ENCODE results near the gene TINCR. TPM values are rescaled to one million over a fixed set of nuclear protein-coding genes. Genes with fewer than 3 reads are reported as not detected.

The TINCR gene
- polyA plus RNA-seq, 2 of the 4 experiments (the other 2 are of a cell fraction), result 1.2 to 1.8 TPM

DNA sequence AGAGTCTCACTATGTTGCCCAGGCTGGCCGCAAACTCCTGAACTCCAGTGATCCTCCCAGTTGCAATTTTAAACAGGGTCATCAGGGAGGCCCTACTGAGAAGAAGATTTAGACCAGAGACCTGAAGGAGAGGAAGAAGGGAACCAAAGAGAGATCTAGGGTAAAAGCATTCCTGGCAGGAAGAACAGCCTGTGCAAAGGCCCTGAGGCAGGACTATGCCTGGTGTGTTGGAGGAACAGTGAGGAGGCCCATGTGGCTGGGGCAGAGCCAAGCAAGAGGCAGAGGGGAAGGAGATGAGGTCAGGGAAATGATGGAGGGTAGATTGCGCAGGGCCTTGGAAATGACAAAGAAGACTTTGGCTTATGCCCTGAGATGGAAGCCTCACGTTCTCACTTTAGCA lies 34.5 kb downstream of the TINCR start:
- H3K9me3 ChIP-seq, result peaks cover 17% of the 10 kb centered on the region
- H3K4me3 ChIP-seq, result no peak overlapping the region
- DNase-seq (ENCODE audit: low read depth in 1 of 2, low spot score in 1 of 2) (no peak), FAIRE-seq (no peak), ATAC-seq (no peak)
- no peak overlapping the region for H3K27ac ChIP-seq
- ChIA-PET CTCF (no interaction called here), POLR2A (no interaction called here)
- H3K4me2 ChIP-seq, result no peak overlapping the region
- 76% methylated on average over 3 of the region's 3 CpGs for WGBS (ENCODE audit: missing lambda C conversion rate)
- TF ChIP-seq HOXB13 (CRISPR knock-in tag; IDR thresholded peaks at IDR 0.05; ENCODE audit: low read depth), result no peak
- TF ChIP-seq, protein P1, sequence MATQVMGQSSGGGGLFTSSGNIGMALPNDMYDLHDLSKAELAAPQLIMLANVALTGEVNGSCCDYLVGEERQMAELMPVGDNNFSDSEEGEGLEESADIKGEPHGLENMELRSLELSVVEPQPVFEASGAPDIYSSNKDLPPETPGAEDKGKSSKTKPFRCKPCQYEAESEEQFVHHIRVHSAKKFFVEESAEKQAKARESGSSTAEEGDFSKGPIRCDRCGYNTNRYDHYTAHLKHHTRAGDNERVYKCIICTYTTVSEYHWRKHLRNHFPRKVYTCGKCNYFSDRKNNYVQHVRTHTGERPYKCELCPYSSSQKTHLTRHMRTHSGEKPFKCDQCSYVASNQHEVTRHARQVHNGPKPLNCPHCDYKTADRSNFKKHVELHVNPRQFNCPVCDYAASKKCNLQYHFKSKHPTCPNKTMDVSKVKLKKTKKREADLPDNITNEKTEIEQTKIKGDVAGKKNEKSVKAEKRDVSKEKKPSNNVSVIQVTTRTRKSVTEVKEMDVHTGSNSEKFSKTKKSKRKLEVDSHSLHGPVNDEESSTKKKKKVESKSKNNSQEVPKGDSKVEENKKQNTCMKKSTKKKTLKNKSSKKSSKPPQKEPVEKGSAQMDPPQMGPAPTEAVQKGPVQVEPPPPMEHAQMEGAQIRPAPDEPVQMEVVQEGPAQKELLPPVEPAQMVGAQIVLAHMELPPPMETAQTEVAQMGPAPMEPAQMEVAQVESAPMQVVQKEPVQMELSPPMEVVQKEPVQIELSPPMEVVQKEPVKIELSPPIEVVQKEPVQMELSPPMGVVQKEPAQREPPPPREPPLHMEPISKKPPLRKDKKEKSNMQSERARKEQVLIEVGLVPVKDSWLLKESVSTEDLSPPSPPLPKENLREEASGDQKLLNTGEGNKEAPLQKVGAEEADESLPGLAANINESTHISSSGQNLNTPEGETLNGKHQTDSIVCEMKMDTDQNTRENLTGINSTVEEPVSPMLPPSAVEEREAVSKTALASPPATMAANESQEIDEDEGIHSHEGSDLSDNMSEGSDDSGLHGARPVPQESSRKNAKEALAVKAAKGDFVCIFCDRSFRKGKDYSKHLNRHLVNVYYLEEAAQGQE (IDR thresholded peaks at IDR 0.05), result no peak
- TF ChIP-seq SMC3 (IDR thresholded peaks at IDR 0.05), result no peak
- TF ChIP-seq, protein P2, sequence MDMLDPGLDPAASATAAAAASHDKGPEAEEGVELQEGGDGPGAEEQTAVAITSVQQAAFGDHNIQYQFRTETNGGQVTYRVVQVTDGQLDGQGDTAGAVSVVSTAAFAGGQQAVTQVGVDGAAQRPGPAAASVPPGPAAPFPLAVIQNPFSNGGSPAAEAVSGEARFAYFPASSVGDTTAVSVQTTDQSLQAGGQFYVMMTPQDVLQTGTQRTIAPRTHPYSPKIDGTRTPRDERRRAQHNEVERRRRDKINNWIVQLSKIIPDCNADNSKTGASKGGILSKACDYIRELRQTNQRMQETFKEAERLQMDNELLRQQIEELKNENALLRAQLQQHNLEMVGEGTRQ (IDR thresholded peaks at IDR 0.05), result no peak
- TF ChIP-seq HOXA7 (CRISPR knock-in tag; IDR thresholded peaks at IDR 0.05), result no peak
- no peak for TF ChIP-seq RFX5 (IDR thresholded peaks at IDR 0.05)
- no peak for TF ChIP-seq SREBF2 (IDR thresholded peaks at IDR 0.05)
- no peak for TF ChIP-seq RCOR1 (IDR thresholded peaks at IDR 0.05; ENCODE audit: low read depth, low read length)
- no peak for TF ChIP-seq NFE2L2 (conservative IDR thresholded peaks at IDR 0.05; ENCODE audit: low read length)
- no peak for TF ChIP-seq CHD2 (IDR thresholded peaks at IDR 0.05; ENCODE audit: low read length, partially characterized antibody)
- no peak for TF ChIP-seq KDM5A (IDR thresholded peaks at IDR 0.05)
- no peak for TF ChIP-seq ZFP36 (IDR thresholded peaks at IDR 0.05; ENCODE audit: borderline replicate concordance, partially characterized antibody)
- TF ChIP-seq RARB (CRISPR knock-in tag; IDR thresholded peaks at IDR 0.05), result no peak
- H3K4me1 ChIP-seq, result peaks cover 6% of the 10 kb centered on the region; the same call in 1 of the 3 replicates

DNA sequence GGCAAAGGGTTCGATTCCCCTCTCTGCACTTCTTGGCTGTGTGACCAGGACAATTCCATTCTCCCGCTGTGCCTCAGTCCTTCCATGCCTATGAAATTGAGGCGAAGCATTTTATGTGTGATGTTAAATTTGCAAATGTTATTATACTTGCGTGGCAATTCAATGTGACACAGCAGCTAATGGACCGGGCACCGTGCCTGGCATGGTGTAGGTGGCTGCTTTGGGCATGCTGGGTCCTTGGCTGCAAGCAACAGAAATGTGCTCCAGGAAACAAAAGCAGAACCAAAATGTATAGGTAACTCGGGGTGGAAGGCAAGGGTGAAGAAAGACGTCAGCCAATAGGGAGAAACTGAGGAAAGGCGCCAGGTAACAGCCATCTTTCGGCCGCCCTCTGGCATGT lies 37.1 kb downstream of the TINCR start:
- ChIA-PET CTCF (no interaction called here), POLR2A (no interaction called here)
- TF ChIP-seq NPAS2 (CRISPR knock-in tag; IDR thresholded peaks at IDR 0.05; ENCODE audit: borderline replicate concordance) (no peak), NFE2L2 (conservative IDR thresholded peaks at IDR 0.05; ENCODE audit: low read length) (no peak), TP53 (CRISPR knock-in tag; IDR thresholded peaks at IDR 0.05) (no peak)
- Histone ChIP-seq H3K27ac (no peak overlapping the region), H3K4me3 (no peak overlapping the region), H3K4me1 (no peaks in the 10 kb centered on the region), H3K4me2 (no peak overlapping the region), H3K9me3 (peaks cover 17% of the 10 kb centered on the region)
- ATAC-seq, result no peak
- FAIRE-seq, result no peak
- 59% methylated on average over 11 of the region's 11 CpGs for WGBS (ENCODE audit: missing lambda C conversion rate)
- DNase-seq (ENCODE audit: low read depth in 1 of 2, low spot score in 1 of 2), result no peak

DNA sequence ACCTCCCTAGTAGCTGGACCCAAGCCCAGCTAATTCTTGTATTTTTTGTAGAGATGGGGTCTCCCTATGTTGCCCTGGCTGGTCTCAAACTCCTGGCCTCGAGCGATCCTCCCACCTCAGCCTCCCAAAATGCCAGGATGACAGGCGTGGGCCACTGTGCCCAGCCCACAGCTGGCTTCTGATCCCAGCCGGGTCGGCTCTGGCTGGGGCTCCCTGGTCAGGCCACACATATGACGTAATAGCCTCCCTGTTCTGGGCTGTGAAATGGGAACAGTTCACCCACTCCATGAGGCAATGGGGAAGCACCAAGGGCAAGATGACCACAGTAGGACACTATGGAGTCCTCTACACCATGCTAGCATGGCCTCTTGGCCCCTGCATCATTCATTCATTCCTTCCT lies 41.1 kb downstream of the TINCR start:
- WGBS (ENCODE audit: missing lambda C conversion rate), result 15% methylated on average over 6 of the region's 6 CpGs
- Histone ChIP-seq H3K9me3 (no peaks in the 10 kb centered on the region), H3K27ac (no peak overlapping the region), H3K4me1 (no peaks in the 10 kb centered on the region), H3K4me3 (no peak overlapping the region), H3K4me2 (no peak overlapping the region)
- no peak for TF ChIP-seq ZSCAN20 (CRISPR knock-in tag; IDR thresholded peaks at IDR 0.05)
- no peak for TF ChIP-seq HOXB5 (CRISPR knock-in tag; IDR thresholded peaks at IDR 0.05)
- no peak for TF ChIP-seq HDAC2 (IDR thresholded peaks at IDR 0.05)
- TF ChIP-seq, protein P3, sequence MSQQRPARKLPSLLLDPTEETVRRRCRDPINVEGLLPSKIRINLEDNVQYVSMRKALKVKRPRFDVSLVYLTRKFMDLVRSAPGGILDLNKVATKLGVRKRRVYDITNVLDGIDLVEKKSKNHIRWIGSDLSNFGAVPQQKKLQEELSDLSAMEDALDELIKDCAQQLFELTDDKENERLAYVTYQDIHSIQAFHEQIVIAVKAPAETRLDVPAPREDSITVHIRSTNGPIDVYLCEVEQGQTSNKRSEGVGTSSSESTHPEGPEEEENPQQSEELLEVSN (IDR thresholded peaks at IDR 0.05; ENCODE audit: borderline replicate concordance, low read depth), result no peak
- no peak for TF ChIP-seq NFE2L2 (conservative IDR thresholded peaks at IDR 0.05; ENCODE audit: low read length)
- no peak for TF ChIP-seq EP300 (IDR thresholded peaks at IDR 0.05)
- TF ChIP-seq, protein P4, sequence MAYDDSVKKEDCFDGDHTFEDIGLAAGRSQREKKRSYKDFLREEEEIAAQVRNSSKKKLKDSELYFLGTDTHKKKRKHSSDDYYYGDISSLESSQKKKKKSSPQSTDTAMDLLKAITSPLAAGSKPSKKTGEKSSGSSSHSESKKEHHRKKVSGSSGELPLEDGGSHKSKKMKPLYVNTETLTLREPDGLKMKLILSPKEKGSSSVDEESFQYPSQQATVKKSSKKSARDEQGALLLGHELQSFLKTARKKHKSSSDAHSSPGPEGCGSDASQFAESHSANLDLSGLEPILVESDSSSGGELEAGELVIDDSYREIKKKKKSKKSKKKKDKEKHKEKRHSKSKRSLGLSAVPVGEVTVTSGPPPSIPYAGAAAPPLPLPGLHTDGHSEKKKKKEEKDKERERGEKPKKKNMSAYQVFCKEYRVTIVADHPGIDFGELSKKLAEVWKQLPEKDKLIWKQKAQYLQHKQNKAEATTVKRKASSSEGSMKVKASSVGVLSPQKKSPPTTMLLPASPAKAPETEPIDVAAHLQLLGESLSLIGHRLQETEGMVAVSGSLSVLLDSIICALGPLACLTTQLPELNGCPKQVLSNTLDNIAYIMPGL (CRISPR knock-in tag; IDR thresholded peaks at IDR 0.05; ENCODE audit: borderline replicate concordance), result no peak
- no peak for TF ChIP-seq KDM5A (IDR thresholded peaks at IDR 0.05)
- TF ChIP-seq, protein P5, sequence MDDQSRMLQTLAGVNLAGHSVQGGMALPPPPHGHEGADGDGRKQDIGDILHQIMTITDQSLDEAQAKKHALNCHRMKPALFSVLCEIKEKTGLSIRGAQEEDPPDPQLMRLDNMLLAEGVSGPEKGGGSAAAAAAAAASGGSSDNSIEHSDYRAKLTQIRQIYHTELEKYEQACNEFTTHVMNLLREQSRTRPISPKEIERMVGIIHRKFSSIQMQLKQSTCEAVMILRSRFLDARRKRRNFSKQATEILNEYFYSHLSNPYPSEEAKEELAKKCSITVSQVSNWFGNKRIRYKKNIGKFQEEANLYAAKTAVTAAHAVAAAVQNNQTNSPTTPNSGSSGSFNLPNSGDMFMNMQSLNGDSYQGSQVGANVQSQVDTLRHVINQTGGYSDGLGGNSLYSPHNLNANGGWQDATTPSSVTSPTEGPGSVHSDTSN (IDR thresholded peaks at IDR 0.05), result no peak
- no peak for TF ChIP-seq FOXS1 (CRISPR knock-in tag; IDR thresholded peaks at IDR 0.05)
- TF ChIP-seq NR3C1 (IDR thresholded peaks at IDR 0.05), result no peak
- ChIA-PET CTCF (no interaction called here), POLR2A (no interaction called here)
- DNase-seq (ENCODE audit: low read depth in 1 of 2, low spot score in 1 of 2) (no peak), ATAC-seq (no peak), FAIRE-seq (no peak)
